GM12878 (cell line): ENCODE results near the gene STARD3. TPM values are rescaled to one million over a fixed set of nuclear protein-coding genes. Genes with fewer than 3 reads are reported as not detected.

Source experiments
- ATAC-seq: fragments of 200-7000 bp; cut with Tn5 transposase; 3 replicates; pipeline ENCODE4 v1.9.1; 2020; ENCODE audit warnings: mild to moderate bottlenecking, moderate library complexity
- BruUV-seq: library from RNA; stranded (reverse); fragments of 400-500 nt; replicated peaks from 2 replicates; lab custom pipeline; 2021; lab: Mats Ljungman, UMichigan
- CTCF ChIA-PET: fragments of 300-600 bp; sonication (Branson Sonifier 250); formaldehyde crosslinking; extraction: SDS; loops from one replicate; lab custom pipeline; 2021; ENCODE audit warnings: inconsistent platforms; lab: Yijun Ruan, JAX
- POLR2A ChIA-PET: fragments of 350-600 bp; formaldehyde crosslinking; extraction: SDS; loops from one replicate; lab custom pipeline; 2021; ENCODE audit warnings: inconsistent platforms; lab: Charles Lee
- RAD21 ChIA-PET: fragments of 300-600 bp; sonication (Branson Sonifier 250); formaldehyde crosslinking; loops from one replicate; lab custom pipeline; 2023; ENCODE audit warnings: antibody characterized with exemption; ENCODE audit not compliant: unreplicated experiment; lab: Charles Lee
- SMC1A ChIA-PET: fragments of 300-600 bp; sonication (Branson Sonifier 250); formaldehyde crosslinking; loops from one replicate; lab custom pipeline; 2023; ENCODE audit not compliant: unreplicated experiment, uncharacterized antibody; lab: Charles Lee
- DNase-seq: peaks from one replicate; pipeline ENCODE4 v3.0.0-alpha.2; 2011; ENCODE audit warnings: low read depth, low spot score
- FAIRE-seq: peaks from 3 replicates; lab custom pipeline; 2011; peaks lifted over from hg19 to GRCh38; lab: Jason Lieb, UNC
- H2AFZ ChIP-seq: 2 replicates; pipeline ENCODE4 v1.6.0; 2011; ENCODE audit warnings: low read depth, low read length, control low read depth; ENCODE audit not compliant: control insufficient read depth
- H3K27ac ChIP-seq: 2 replicates; pipeline ENCODE4 v1.5.1; 2011; ENCODE audit warnings: control low read depth; ENCODE audit not compliant: control insufficient read depth, insufficient read depth
- H3K27me3 ChIP-seq, 2 experiments: replicated peaks in 1 of 2; 2 replicates each; pipeline versions ENCODE4 v1.6.0 to v1.6.1; 2011; ENCODE audit warnings: low read length in 1 of 2; ENCODE audit not compliant: control insufficient read depth in 2 of 2, insufficient read depth in 2 of 2
- H3K36me3 ChIP-seq, 2 experiments: 2 replicates each; pipeline ENCODE4 v1.5.1; 2011; ENCODE audit warnings: low read length in 1 of 2; ENCODE audit not compliant: control insufficient read depth in 2 of 2, insufficient read depth in 2 of 2
- H3K4me1 ChIP-seq: 2 replicates; pipeline ENCODE4 v1.6.1; 2011; ENCODE audit warnings: mild to moderate bottlenecking, low read length, moderate library complexity, mixed read lengths; ENCODE audit not compliant: control insufficient read depth, insufficient read depth
- H3K4me2 ChIP-seq: 2 replicates; pipeline ENCODE4 v1.6.0; 2011; ENCODE audit warnings: control low read depth; ENCODE audit not compliant: control insufficient read depth, insufficient read depth
- H3K4me3 ChIP-seq: fragments of 200-600 bp; sonication (generic); 2 replicates; pipeline ENCODE4 v1.5.1; 2016
- H3K79me2 ChIP-seq: 2 replicates; pipeline ENCODE4 v1.6.0; 2011; ENCODE audit warnings: low read length; ENCODE audit not compliant: control insufficient read depth, insufficient read depth
- H3K9ac ChIP-seq: 2 replicates; pipeline ENCODE4 v1.8.0; 2011; ENCODE audit warnings: low read length, control low read depth, mixed read lengths; ENCODE audit not compliant: control insufficient read depth, insufficient read depth
- H3K9me3 ChIP-seq: replicated peaks from 3 replicates; pipeline ENCODE4 v1.5.1; 2011; ENCODE audit warnings: mild to moderate bottlenecking, low read length; ENCODE audit not compliant: control insufficient read depth, insufficient read depth
- H4K20me1 ChIP-seq: 2 replicates; pipeline ENCODE4 v1.6.0; 2011; ENCODE audit not compliant: control insufficient read depth, insufficient read depth
- BRCA1 ChIP-seq: IDR thresholded peaks from 2 replicates; pipeline ENCODE4 v1.6.1; 2011; ENCODE audit warnings: low read depth, low read length, improper control_type of control experiment
- CHD2 ChIP-seq: IDR thresholded peaks from 2 replicates; pipeline ENCODE4 v1.6.1; 2011; ENCODE audit warnings: low read depth, low read length, improper control_type of control experiment, borderline replicate concordance
- CREM ChIP-seq: IDR thresholded peaks from 2 replicates; pipeline ENCODE4 v1.6.1; 2014; ENCODE audit warnings: antibody characterized with exemption, low read depth
- ESRRA ChIP-seq: IDR thresholded peaks from 2 replicates; pipeline ENCODE4 v1.6.1; 2012; ENCODE audit warnings: mild to moderate bottlenecking, low read length, improper control_type of control experiment
- ETV6 ChIP-seq, 2 experiments: fragments of 450-650 bp in 1 of 2; IDR thresholded peaks in 1 of 2; conservative IDR thresholded peaks in 1 of 2; 2 replicates each; pipeline ENCODE4 v1.6.1; 2014; ENCODE audit warnings: antibody characterized with exemption in 1 of 2, borderline replicate concordance in 1 of 2, low read depth in 1 of 2, mild to moderate bottlenecking in 1 of 2, moderate library complexity in 1 of 2
- HCFC1 ChIP-seq: fragments of 150-350 bp; IDR thresholded peaks from 2 replicates; pipeline ENCODE4 v1.6.1; 2014; ENCODE audit warnings: low read length
- HDAC6 ChIP-seq: fragments of 200-600 bp; sonication (generic); IDR thresholded peaks from one replicate; pipeline ENCODE4 v1.8.0; 2017; ENCODE audit warnings: antibody characterized with exemption; ENCODE audit not compliant: unreplicated experiment
- IRF5 ChIP-seq: fragments of 450-650 bp; IDR thresholded peaks from 2 replicates; pipeline ENCODE4 v1.6.1; 2017; ENCODE audit warnings: borderline replicate concordance
- SIX5 ChIP-seq: IDR thresholded peaks from 2 replicates; pipeline ENCODE4 v1.6.1; 2011; ENCODE audit warnings: mild to moderate bottlenecking, low read depth, low read length, moderate library complexity; ENCODE audit not compliant: severe bottlenecking
- SREBF1 ChIP-seq: IDR thresholded peaks from 2 replicates; pipeline ENCODE4 v1.6.1; 2012; ENCODE audit warnings: mild to moderate bottlenecking, low read length
- SUPT20H ChIP-seq: IDR thresholded peaks from 2 replicates; pipeline ENCODE4 v1.6.1; 2011; ENCODE audit warnings: low read depth, mild to moderate bottlenecking, low read length, moderate library complexity, borderline replicate concordance; ENCODE audit not compliant: control insufficient read depth
- WRNIP1 ChIP-seq: IDR thresholded peaks from 2 replicates; pipeline ENCODE4 v1.6.1; 2011; ENCODE audit warnings: low read depth, low read length, improper control_type of control experiment, borderline replicate concordance
- YY1 ChIP-seq: IDR thresholded peaks from 2 replicates; pipeline ENCODE4 v1.6.1; 2011; ENCODE audit warnings: low read depth, mild to moderate bottlenecking, low read length
- ZNF687 ChIP-seq: fragments of 450-650 bp; IDR thresholded peaks from 2 replicates; pipeline ENCODE4 v1.6.1; 2017; ENCODE audit warnings: mild to moderate bottlenecking, moderate library complexity
- WGBS: methylation state at CpG from one replicate; pipeline ENCODE4 v1.1.6; 2016; ENCODE audit warnings: low lambda C conversion rate; ENCODE audit not compliant: insufficient replicate concordance, insufficient coverage; ENCODE audit errors: missing lambda C conversion rate; 5-methylcytosine and 5-hydroxymethylcytosine counted together
- in situ Hi-C: fragments of 300-500 bp; cut with MboI; formaldehyde crosslinking; loops from 9 replicates; pipeline ENCODE4 v1.14.3; 2018; ENCODE audit warnings: mixed read lengths
- intact Hi-C: fragments of 100-400 bp; cut with micrococcal nuclease; formaldehyde crosslinking; loops from one replicate; pipeline ENCODE4 v1.14.2; 2022; ENCODE audit not compliant: unreplicated experiment
- polyA plus RNA-seq, 11 experiments: library from polyadenylated mRNA; depleted of rRNA in 4 of 11; unstranded in 6 of 11; stranded (reverse) in 5 of 11; fragments of >200 nt; fragmentation: Nextera tagmentation in 4 of 11; fragmentation: Illumina TruSeq in 1 of 11; extraction: Ambion mirVana in 4 of 11; extraction: Trizol in 1 of 11; gene quantifications; 1 replicate in 1 of 11; 2 replicates in 10 of 11; pipeline versions ENCODE4 v1.2.1 to v1.2.3, GENCODE V29; 2011 to 2016; ENCODE audit warnings: inconsistent platforms in 2 of 11, missing spikeins in 2 of 11, low read depth in 1 of 11
- total RNA-seq, 4 experiments: library from RNA; depleted of rRNA in 3 of 4; stranded (reverse); fragments of >200 nt in 3 of 4; fragmentation: Illumina TruSeq in 1 of 4; extraction: Trizol in 1 of 4; gene quantifications; 2 replicates each; pipeline versions ENCODE4 v1.2.1 to v1.2.3, GENCODE V29; 2013 to 2021

Gene STARD3
- total and polyA plus RNA-seq, 10 of the 15 experiments (the other 5 are each of a cell fraction or from before 2014, with no cell fraction given): 0.08 to 62.7 (median 27.5) TPM

- no peak for FAIRE-seq
- Histone ChIP-seq H3K27ac (no peak overlapping the region), H3K4me2 (no peak overlapping the region), H3K27me3 (peaks cover 7 to 8% of the 10 kb centered on the region in 2 experiments), H2AFZ (no peak overlapping the region), H4K20me1 (no peaks in the 10 kb centered on the region), H3K9me3 (no peaks in the 10 kb centered on the region), H3K4me3 (no peak overlapping the region), H3K79me2 (no peaks in the 10 kb centered on the region), H3K9ac (no peak overlapping the region), H3K4me1 (peaks cover 3% of the 10 kb centered on the region), H3K36me3 (no peaks in the 10 kb centered on the region)
- ChIA-PET POLR2A (no interaction called here), SMC1A (interaction anchor here (0.6 kb wide), 1 partner anchor 76 kb away, joined by 3 read pairs; no protein-coding TSS in a partner anchor), RAD21 (no interaction called here), CTCF (interaction anchor here (1.2 kb wide), 1 partner anchor 27 kb away, joined by 9 read pairs; no protein-coding TSS in a partner anchor)
- in situ Hi-C loops: no loop called here
- 51% methylated on average over 21 of the region's 72 CpGs for WGBS
- BruUV-seq: no TSS peak
- intact Hi-C loops: no loop called here
- TF ChIP-seq CHD2 (no peak), ETV6 (conservative IDR thresholded peaks at IDR 0.05 in 1 of 2, IDR thresholded peaks at IDR 0.05 in 1 of 2; ENCODE audit: borderline replicate concordance in 1 of 2, low read depth in 1 of 2) (no peak), HCFC1 (no peak), CREM (no peak), IRF5 (no peak), HDAC6 (no peak), SIX5 (no peak), SREBF1 (no peak), YY1 (no peak), BRCA1 (no peak), ESRRA (no peak), WRNIP1 (no peak), ZNF687 (no peak), SUPT20H (no peak)
- ATAC-seq: no peak
- DNase-seq: no peak
These were observed 9.8 kb upstream of the STARD3 start for GRCh38 chr17:39627047-39627711.
